H9 (cell line): ENCODE measurements around the gene NRXN2. TPM values are rescaled to one million over a fixed set of nuclear protein-coding genes. Genes with fewer than 3 reads are reported as not detected.

Experiments
- DNase-seq: peaks from one replicate; pipeline ENCODE4 v3.0.0-alpha.2; 2017
- H2AFZ ChIP-seq: one replicate; pipeline ENCODE4 v1.6.1; 2013; ENCODE audit warnings: mild to moderate bottlenecking, low read length, control low read depth, moderate library complexity
- H2AK5ac ChIP-seq: 2 replicates; pipeline ENCODE4 v1.6.1; 2013; ENCODE audit warnings: low read length, control low read depth, mixed read lengths; ENCODE audit not compliant: insufficient read length
- H2BK120ac ChIP-seq: one replicate; pipeline ENCODE4 v1.6.1; 2013; ENCODE audit warnings: low read depth, mild to moderate bottlenecking, low read length, control low read depth, inconsistent platforms; ENCODE audit not compliant: poor library complexity, severe bottlenecking
- H2BK12ac ChIP-seq: 2 replicates; pipeline ENCODE4 v1.6.1; 2013; ENCODE audit warnings: low read length, control low read depth, mixed read lengths, low read depth; ENCODE audit not compliant: insufficient read length
- H2BK15ac ChIP-seq: 2 replicates; pipeline ENCODE4 v1.6.1; 2013; ENCODE audit warnings: low read depth, low read length, control low read depth
- H2BK20ac ChIP-seq: one replicate; pipeline ENCODE4 v1.6.1; 2013; ENCODE audit warnings: low read depth, mild to moderate bottlenecking, low read length, control low read depth, inconsistent platforms; ENCODE audit not compliant: poor library complexity, severe bottlenecking
- H2BK5ac ChIP-seq: 2 replicates; pipeline ENCODE4 v1.6.1; 2013; ENCODE audit warnings: low read length, control low read depth, mixed read lengths; ENCODE audit not compliant: insufficient read length
- H3K14ac ChIP-seq: 2 replicates; pipeline ENCODE4 v1.6.1; 2013; ENCODE audit warnings: low read length, control low read depth; ENCODE audit not compliant: insufficient read depth
- H3K18ac ChIP-seq: 2 replicates; pipeline ENCODE4 v1.6.1; 2013; ENCODE audit warnings: low read depth, mild to moderate bottlenecking, mixed read lengths, low read length, control low read depth; ENCODE audit not compliant: insufficient read length
- H3K23ac ChIP-seq: 2 replicates; pipeline ENCODE4 v1.6.1; 2013; ENCODE audit warnings: low read length, control low read depth, mixed read lengths, low read depth; ENCODE audit not compliant: insufficient read length
- H3K23me2 ChIP-seq: 2 replicates; pipeline ENCODE4 v1.6.1; 2013; ENCODE audit warnings: low read depth, mild to moderate bottlenecking, mixed read lengths, low read length, control low read depth; ENCODE audit not compliant: insufficient read length, poor library complexity, severe bottlenecking
- H3K27ac ChIP-seq: 2 replicates; pipeline ENCODE4 v1.5.1; 2013; ENCODE audit warnings: low read length, control low read depth, mixed read lengths, low read depth; ENCODE audit not compliant: insufficient read length
- H3K27me3 ChIP-seq: 2 replicates; pipeline ENCODE4 v1.6.1; 2013; ENCODE audit warnings: low read length, control low read depth, inconsistent platforms; ENCODE audit not compliant: insufficient read depth
- H3K4ac ChIP-seq: 2 replicates; pipeline ENCODE4 v1.6.1; 2013; ENCODE audit warnings: low read depth, mild to moderate bottlenecking, control low read depth, inconsistent platforms, low read length, moderate library complexity
- H3K4me1 ChIP-seq: 2 replicates; pipeline ENCODE4 v1.6.1; 2013; ENCODE audit warnings: low read length, control low read depth, inconsistent platforms; ENCODE audit not compliant: insufficient read depth
- H3K4me2 ChIP-seq: 2 replicates; pipeline ENCODE4 v1.6.1; 2013; ENCODE audit warnings: low read length, control low read depth, mixed read lengths; ENCODE audit not compliant: insufficient read length, insufficient read depth
- H3K56ac ChIP-seq: 2 replicates; pipeline ENCODE4 v1.6.1; 2013; ENCODE audit warnings: low read depth, mild to moderate bottlenecking, mixed read lengths, low read length, control low read depth; ENCODE audit not compliant: insufficient read length
- H3K79me1 ChIP-seq: 2 replicates; pipeline ENCODE4 v1.6.1; 2013; ENCODE audit warnings: low read depth, mild to moderate bottlenecking, moderate library complexity, low read length, control low read depth, inconsistent platforms; ENCODE audit not compliant: insufficient read depth, poor library complexity, severe bottlenecking
- H3K79me2 ChIP-seq: 2 replicates; pipeline ENCODE4 v1.6.1; 2013; ENCODE audit warnings: low read length, control low read depth, inconsistent platforms; ENCODE audit not compliant: insufficient read depth
- H3K9ac ChIP-seq: 2 replicates; pipeline ENCODE4 v1.6.1; 2013; ENCODE audit warnings: low read length, control low read depth, mixed read lengths; ENCODE audit not compliant: insufficient read length; ENCODE audit errors: extremely low read depth
- H3K9me3 ChIP-seq: one replicate; pipeline ENCODE4 v1.6.1; 2013; ENCODE audit warnings: low read depth, low read length, inconsistent platforms; ENCODE audit not compliant: control insufficient read depth
- H3T11ph ChIP-seq: one replicate; pipeline ENCODE4 v1.6.1; 2013; ENCODE audit warnings: mild to moderate bottlenecking, low read length, control low read depth, inconsistent platforms
- H4K20me1 ChIP-seq: one replicate; pipeline ENCODE4 v1.6.1; 2013; ENCODE audit not compliant: control insufficient read depth, insufficient read length, insufficient read depth
- H4K5ac ChIP-seq: 2 replicates; pipeline ENCODE4 v1.6.1; 2013; ENCODE audit warnings: low read depth, mild to moderate bottlenecking, mixed read lengths, low read length, control low read depth; ENCODE audit not compliant: insufficient read length
- H4K8ac ChIP-seq: replicated peaks from 2 replicates; pipeline ENCODE4 v1.6.1; 2013; ENCODE audit warnings: low read length, control low read depth, mixed read lengths, low read depth; ENCODE audit not compliant: insufficient read length
- H4K91ac ChIP-seq: 2 replicates; pipeline ENCODE4 v1.6.1; 2013; ENCODE audit warnings: low read depth, mild to moderate bottlenecking, moderate library complexity, mixed read lengths, low read length, control low read depth; ENCODE audit not compliant: insufficient read length
- H3K27ac Mint-ChIP-seq, 3 experiments: 2 replicates in 2 of 3; 3 replicates in 1 of 3; pipeline ENCODE4 v1.8.0; 2020 to 2021; ENCODE audit warnings: mixed read lengths in 3 of 3, mild to moderate bottlenecking in 1 of 3, moderate library complexity in 1 of 3
- H3K27me3 Mint-ChIP-seq: 2 replicates; pipeline ENCODE4 v1.8.0; 2021; ENCODE audit warnings: low read depth, mild to moderate bottlenecking, moderate library complexity, mixed read lengths
- H3K36me3 Mint-ChIP-seq, 3 experiments: 2 replicates in 2 of 3; 3 replicates in 1 of 3; pipeline ENCODE4 v1.8.0; 2020 to 2021; ENCODE audit warnings: low read depth in 3 of 3, mixed read lengths in 3 of 3; ENCODE audit not compliant: insufficient read depth in 1 of 3
- H3K4me1 Mint-ChIP-seq, 2 experiments: 2 replicates each; pipeline ENCODE4 v1.8.0; 2020; ENCODE audit warnings: mixed read lengths in 2 of 2
- H3K4me3 Mint-ChIP-seq, 2 experiments: 2 replicates in 1 of 2; 3 replicates in 1 of 2; pipeline ENCODE4 v1.8.0; 2020 to 2021; ENCODE audit warnings: mild to moderate bottlenecking in 2 of 2, mixed read lengths in 2 of 2, moderate library complexity in 1 of 2
- H3K9me3 Mint-ChIP-seq, 2 experiments: 2 replicates in 1 of 2; 3 replicates in 1 of 2; pipeline ENCODE4 v1.8.0; 2020; ENCODE audit warnings: mild to moderate bottlenecking in 2 of 2, mixed read lengths in 2 of 2, moderate library complexity in 1 of 2
- WGBS: extraction: QIAGEN DNeasy Blood & Tissue Kit; methylation state at CpG from one replicate; pipeline ENCODE4 v1.1.7; 2013; ENCODE audit warnings: missing lambda C conversion rate, low lambda C conversion rate, mixed read lengths; ENCODE audit not compliant: insufficient read length; ENCODE audit errors: extremely low coverage; 5-methylcytosine and 5-hydroxymethylcytosine counted together
- total RNA-seq: library from RNA; stranded (reverse); gene quantifications from 2 replicates; pipeline ENCODE4 v1.2.1, GENCODE V29; 2021
- TF ChIP-seq, protein P1 (sequence below): fragments of 200-600 bp; sonication (generic); conservative IDR thresholded peaks from 3 replicates; pipeline ENCODE4 v1.8.0; 2021; ENCODE audit warnings: antibody characterized with exemption, mild to moderate bottlenecking

The NRXN2 gene
- total RNA-seq, 1 experiment from 2014 or later: 3.9 TPM

DNA sequence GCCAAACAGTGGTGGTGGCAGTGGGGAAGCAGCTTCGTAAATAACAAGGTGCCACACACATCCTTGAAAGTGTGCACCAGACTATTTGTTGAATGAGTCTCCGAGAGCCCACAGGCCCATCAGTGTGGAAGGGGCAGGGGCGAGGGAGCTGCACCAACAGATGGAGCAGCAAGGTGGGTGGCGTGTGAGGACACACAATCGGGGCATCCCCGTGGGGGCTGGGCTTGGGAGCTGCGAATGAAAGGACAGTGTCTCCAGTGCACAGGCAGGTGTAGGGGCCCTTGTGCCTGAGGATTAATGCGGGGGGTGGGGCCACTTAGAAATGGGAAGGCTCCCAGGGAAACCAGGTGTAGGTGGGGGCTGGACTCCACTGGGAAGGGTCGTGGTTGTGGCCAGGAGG is 2.8 kb downstream of the NRXN2 start:
- no peak overlapping the region for H3K23ac ChIP-seq
- no peak overlapping the region for H4K8ac ChIP-seq
- no peak overlapping the region for H2BK12ac ChIP-seq
- H3K79me1 ChIP-seq: no peaks in the 10 kb centered on the region
- no peak overlapping the region for H2BK15ac ChIP-seq
- H2BK5ac ChIP-seq: no peak overlapping the region
- no peaks in the 10 kb centered on the region; a peak in 1 of 7 replicates for H3K36me3 Mint-ChIP-seq
- peaks cover 79% of the 10 kb centered on the region for H3K27me3 Mint-ChIP-seq
- no peak overlapping the region for H2AK5ac ChIP-seq
- H3K56ac ChIP-seq: no peak overlapping the region
- H3K9me3 Mint-ChIP-seq: no peaks in the 10 kb centered on the region
- H3K4me3 Mint-ChIP-seq: no peak overlapping the region
- H3K23me2 ChIP-seq: no peaks in the 10 kb centered on the region
- H3K4me1 Mint-ChIP-seq: peaks cover 9 to 50% of the 10 kb centered on the region in 2 experiments
- H3K4me1 ChIP-seq: peaks cover 4% of the 10 kb centered on the region; the same call in 1 of the 2 replicates
- WGBS: no CpG with 5 or more reads among the region's 9 CpGs
- no peak overlapping the region for H2AFZ ChIP-seq
- no peak overlapping the region for H4K91ac ChIP-seq
- no peak overlapping the region for H3T11ph ChIP-seq
- no peak overlapping the region for H3K27ac Mint-ChIP-seq
- H3K9me3 ChIP-seq: no peaks in the 10 kb centered on the region
- H3K14ac ChIP-seq: no peak overlapping the region
- no peak overlapping the region for H3K18ac ChIP-seq
- H3K9ac ChIP-seq: no peak overlapping the region
- H2BK120ac ChIP-seq: no peak overlapping the region
- H3K27me3 ChIP-seq: peaks cover 10% of the 10 kb centered on the region; the same call in 1 of the 2 replicates
- H4K20me1 ChIP-seq: peaks cover 3% of the 10 kb centered on the region
- DNase-seq: no peak
- H4K5ac ChIP-seq: no peak overlapping the region
- TF ChIP-seq, protein P1, sequence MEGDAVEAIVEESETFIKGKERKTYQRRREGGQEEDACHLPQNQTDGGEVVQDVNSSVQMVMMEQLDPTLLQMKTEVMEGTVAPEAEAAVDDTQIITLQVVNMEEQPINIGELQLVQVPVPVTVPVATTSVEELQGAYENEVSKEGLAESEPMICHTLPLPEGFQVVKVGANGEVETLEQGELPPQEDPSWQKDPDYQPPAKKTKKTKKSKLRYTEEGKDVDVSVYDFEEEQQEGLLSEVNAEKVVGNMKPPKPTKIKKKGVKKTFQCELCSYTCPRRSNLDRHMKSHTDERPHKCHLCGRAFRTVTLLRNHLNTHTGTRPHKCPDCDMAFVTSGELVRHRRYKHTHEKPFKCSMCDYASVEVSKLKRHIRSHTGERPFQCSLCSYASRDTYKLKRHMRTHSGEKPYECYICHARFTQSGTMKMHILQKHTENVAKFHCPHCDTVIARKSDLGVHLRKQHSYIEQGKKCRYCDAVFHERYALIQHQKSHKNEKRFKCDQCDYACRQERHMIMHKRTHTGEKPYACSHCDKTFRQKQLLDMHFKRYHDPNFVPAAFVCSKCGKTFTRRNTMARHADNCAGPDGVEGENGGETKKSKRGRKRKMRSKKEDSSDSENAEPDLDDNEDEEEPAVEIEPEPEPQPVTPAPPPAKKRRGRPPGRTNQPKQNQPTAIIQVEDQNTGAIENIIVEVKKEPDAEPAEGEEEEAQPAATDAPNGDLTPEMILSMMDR: no peak
- H3K79me2 ChIP-seq: no peaks in the 10 kb centered on the region
- no peak overlapping the region for H3K27ac ChIP-seq
- no peak overlapping the region for H3K4ac ChIP-seq
- H3K4me2 ChIP-seq: no peak overlapping the region
- H2BK20ac ChIP-seq: no peak overlapping the region
